Tibial nerve (tissue), 4 donors: ENCODE results near the gene SPTA1. TPM values are rescaled to one million over a fixed set of nuclear protein-coding genes. Genes with fewer than 3 reads are reported as not detected.

Experiments
- DNase-seq, 2 donors: peaks; one replicate each; pipeline ENCODE4 v3.0.0-alpha.2; 2019; ENCODE audit warnings: low spot score in 2 of 2
- H3K27ac ChIP-seq, 4 donors: fragments of 200-600 bp; sonication (generic) in 3 of 4; one replicate each; pipeline ENCODE4 v1.5.1; 2017 to 2019; ENCODE audit warnings: mild to moderate bottlenecking in 1 of 4
- H3K27me3 ChIP-seq, 2 donors: fragments of 200-600 bp; sonication (generic) in 1 of 2; one replicate each; pipeline versions ENCODE4 v1.5.1 to v1.6.0; 2017 to 2019
- H3K36me3 ChIP-seq, 3 donors: fragments of 200-600 bp; sonication (generic); one replicate each; pipeline ENCODE4 v1.5.1; 2018 to 2019
- H3K4me1 ChIP-seq, 4 donors: fragments of 200-600 bp; sonication (generic) in 3 of 4; one replicate each; pipeline ENCODE4 v1.5.1; 2017 to 2019
- H3K4me3 ChIP-seq, 4 donors: fragments of 200-600 bp; sonication (generic) in 3 of 4; one replicate each; pipeline ENCODE4 v1.5.1; 2017 to 2019; ENCODE audit warnings: mild to moderate bottlenecking in 1 of 4, moderate library complexity in 1 of 4
- H3K9me3 ChIP-seq, 4 donors: fragments of 200-600 bp; sonication (generic) in 3 of 4; one replicate each; pipeline ENCODE4 v1.5.1; 2017 to 2019
- CTCF ChIP-seq, 5 experiments: fragments of 200-600 bp in 3 of 5; fragments of 450-650 bp in 2 of 5; sonication (generic) in 3 of 5; IDR thresholded peaks; one replicate each; pipeline ENCODE4 v1.5.1; 2016 to 2019; ENCODE audit warnings: antibody characterized with exemption in 5 of 5, mild to moderate bottlenecking in 3 of 5, moderate library complexity in 2 of 5
- EP300 ChIP-seq, 2 donors: sonication (generic); formaldehyde crosslinking; IDR thresholded peaks; one replicate each; pipeline ENCODE4 v1.6.1; 2017; ENCODE audit warnings: antibody characterized with exemption in 2 of 2, mild to moderate bottlenecking in 1 of 2
- POLR2A ChIP-seq, 2 donors: fragments of 450-650 bp; IDR thresholded peaks; one replicate each; pipeline ENCODE4 v1.6.1; 2017; ENCODE audit warnings: antibody characterized with exemption in 2 of 2, mild to moderate bottlenecking in 2 of 2, moderate library complexity in 2 of 2
- WGBS, 2 donors: methylation state at CpG; one replicate each; pipeline ENCODE4 v1.1.5; 2018; 5-methylcytosine and 5-hydroxymethylcytosine counted together
- total RNA-seq, 4 donors: library from RNA; depleted of rRNA; stranded (reverse); fragments of >200 nt; gene quantifications; one replicate each; pipeline ENCODE4 v1.1.0, GENCODE V29; 2016

Gene SPTA1
- total RNA-seq, 4 donors from 2014 or later, result 0.21 TPM; not detected in 3

GRCh38 chr1:158674302-158674701, 12.2 kb downstream of the SPTA1 start:
- DNase-seq, result no peak
- 91 to 94% methylated on average over 7 of the region's 7 CpGs for WGBS, 2 donors
- H3K9me3 ChIP-seq, result no peaks in the 10 kb centered on the region
- TF ChIP-seq EP300 (IDR thresholded peaks at IDR 0.05) (no peak), CTCF (IDR thresholded peaks at IDR 0.05) (no peak), POLR2A (IDR thresholded peaks at IDR 0.05) (no peak)
- H3K4me3 ChIP-seq, result no peak overlapping the region
- H3K27ac ChIP-seq, result no peak overlapping the region
- no peaks in the 10 kb centered on the region for H3K27me3 ChIP-seq
- H3K4me1 ChIP-seq, result no peaks in the 10 kb centered on the region
- no peaks in the 10 kb centered on the region for H3K36me3 ChIP-seq

- Histone ChIP-seq H3K36me3 (no peaks in the 10 kb centered on the region), H3K27me3 (no peaks in the 10 kb centered on the region), H3K4me1 (no peaks in the 10 kb centered on the region), H3K27ac (no peak overlapping the region), H3K4me3 (no peak overlapping the region), H3K9me3 (no peaks in the 10 kb centered on the region)
- no peak for TF ChIP-seq EP300 (IDR thresholded peaks at IDR 0.05)
- TF ChIP-seq POLR2A (IDR thresholded peaks at IDR 0.05), result no peak
- 93% methylated on average over 8 of the region's 8 CpGs for WGBS, 2 donors
- no peak for DNase-seq
Observed at GRCh38 chr1:158666037-158666436, 20.5 kb downstream of the SPTA1 start.

- peak in 1 of 2 donors; percentile 17 for DNase-seq
- H3K36me3 ChIP-seq, result no peaks in the 10 kb centered on the region
Observed at GRCh38 chr1:158654571-158654970, 31.9 kb downstream of the SPTA1 start.

GRCh38 chr1:158654086-158654485, 32.4 kb downstream of the SPTA1 start:
- Histone ChIP-seq H3K4me1 (no peaks in the 10 kb centered on the region), H3K9me3 (no peaks in the 10 kb centered on the region), H3K36me3 (no peaks in the 10 kb centered on the region), H3K4me3 (no peak overlapping the region), H3K27ac (no peak overlapping the region), H3K27me3 (no peaks in the 10 kb centered on the region)
- no peak for DNase-seq
- TF ChIP-seq EP300 (IDR thresholded peaks at IDR 0.05), result no peak
- TF ChIP-seq POLR2A (IDR thresholded peaks at IDR 0.05), result no peak
- no peak for TF ChIP-seq CTCF (IDR thresholded peaks at IDR 0.05)

More at GRCh38 chr1:158654571-158654970, 31.9 kb downstream of the SPTA1 start:
- 48 to 57% methylated on average over 6 of the region's 6 CpGs for WGBS, 2 donors
- Histone ChIP-seq H3K27me3 (no peaks in the 10 kb centered on the region), H3K4me1 (no peaks in the 10 kb centered on the region), H3K4me3 (no peak overlapping the region), H3K9me3 (no peaks in the 10 kb centered on the region), H3K27ac (no peak overlapping the region)
- TF ChIP-seq POLR2A (IDR thresholded peaks at IDR 0.05), result no peak
- no peak for TF ChIP-seq CTCF (IDR thresholded peaks at IDR 0.05)
- TF ChIP-seq EP300 (IDR thresholded peaks at IDR 0.05), result no peak

- Histone ChIP-seq H3K27ac (no peak overlapping the region), H3K27me3 (no peaks in the 10 kb centered on the region), H3K4me3 (no peak overlapping the region), H3K9me3 (no peaks in the 10 kb centered on the region), H3K36me3 (no peaks in the 10 kb centered on the region), H3K4me1 (no peaks in the 10 kb centered on the region)
- WGBS, 2 donors, result 74 to 78% methylated on average over 7 of the region's 7 CpGs
- no peak for DNase-seq
- TF ChIP-seq CTCF (IDR thresholded peaks at IDR 0.05) (no peak), POLR2A (IDR thresholded peaks at IDR 0.05) (no peak), EP300 (IDR thresholded peaks at IDR 0.05) (no peak)
Observed at GRCh38 chr1:158652721-158653334, 33.7 kb downstream of the SPTA1 start.

- no peaks in the 10 kb centered on the region for H3K9me3 ChIP-seq
- H3K27me3 ChIP-seq, result no peaks in the 10 kb centered on the region
- H3K27ac ChIP-seq, result no peak overlapping the region
- no peaks in the 10 kb centered on the region for H3K4me1 ChIP-seq
- no peak for DNase-seq
- H3K4me3 ChIP-seq, result no peak overlapping the region
- TF ChIP-seq EP300 (IDR thresholded peaks at IDR 0.05) (no peak), POLR2A (IDR thresholded peaks at IDR 0.05) (no peak), CTCF (IDR thresholded peaks at IDR 0.05) (no peak)
- H3K36me3 ChIP-seq, result no peaks in the 10 kb centered on the region
Observed at GRCh38 chr1:158649052-158649451, 37.5 kb downstream of the SPTA1 start.
